ENCODE data around the gene PDE6C. TPM values are rescaled to one million over a fixed set of nuclear protein-coding genes. Genes with fewer than 3 reads are reported as not detected.

Gene PDE6C
- total RNA-seq, 2 experiments from 2014 or later, result 0.03 to 0.13 TPM

DNA sequence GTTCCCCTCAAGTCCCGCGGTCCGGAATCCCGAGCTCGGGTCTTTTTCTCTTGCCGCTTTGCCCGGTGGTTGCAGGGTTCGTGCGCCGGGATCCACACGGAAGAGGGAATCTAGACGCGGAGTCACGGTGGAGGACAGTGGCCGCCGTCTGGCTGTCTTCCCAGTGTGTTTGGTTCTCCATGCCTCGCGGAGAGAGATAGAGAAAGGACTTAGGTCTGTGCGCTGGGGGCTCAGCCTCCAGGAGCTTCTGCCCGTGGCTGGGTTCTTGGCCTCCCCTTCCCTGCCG is 44.3 kb upstream of the PDE6C start:
- POLR2A ChIA-PET, result interaction anchor here (0.5 to 1.0 kb wide), 2 partner anchors 75 to 119 kb away, joined by 3 to 8 read pairs; no protein-coding TSS in a partner anchor
- no peak for DNase-seq (ENCODE audit: low spot score)
- no peak overlapping the region for H3K4me3 ChIP-seq (ENCODE audit: low read depth, low read length, poor library complexity, severe bottlenecking)
- no peaks in the 10 kb centered on the region for H3K36me3 ChIP-seq (ENCODE audit: insufficient read depth, low read length)
- no TSS peak for BruUV-seq (replicated peaks)
- no peaks in the 10 kb centered on the region for H3K79me2 ChIP-seq (ENCODE audit: insufficient read depth, low read depth, low read length)
- no peak overlapping the region for H2AFZ ChIP-seq (ENCODE audit: low read length)
- no peaks in the 10 kb centered on the region for H3K9me3 ChIP-seq (ENCODE audit: low read length)
- H3K27ac ChIP-seq (ENCODE audit: low read depth, low read length, poor library complexity, severe bottlenecking), result no peak overlapping the region
- intact Hi-C loops (cut with micrococcal nuclease; ENCODE audit: unreplicated experiment), result no loop called here
- no peak overlapping the region for H3K4me2 ChIP-seq (ENCODE audit: low read length)
- H4K20me1 ChIP-seq (ENCODE audit: insufficient read depth, low read length), result no peaks in the 10 kb centered on the region
- no peak for TF ChIP-seq EZH2phosphoT487 (IDR thresholded peaks at IDR 0.05; ENCODE audit: borderline replicate concordance, low read depth, low read length)
- TF ChIP-seq, protein P1, sequence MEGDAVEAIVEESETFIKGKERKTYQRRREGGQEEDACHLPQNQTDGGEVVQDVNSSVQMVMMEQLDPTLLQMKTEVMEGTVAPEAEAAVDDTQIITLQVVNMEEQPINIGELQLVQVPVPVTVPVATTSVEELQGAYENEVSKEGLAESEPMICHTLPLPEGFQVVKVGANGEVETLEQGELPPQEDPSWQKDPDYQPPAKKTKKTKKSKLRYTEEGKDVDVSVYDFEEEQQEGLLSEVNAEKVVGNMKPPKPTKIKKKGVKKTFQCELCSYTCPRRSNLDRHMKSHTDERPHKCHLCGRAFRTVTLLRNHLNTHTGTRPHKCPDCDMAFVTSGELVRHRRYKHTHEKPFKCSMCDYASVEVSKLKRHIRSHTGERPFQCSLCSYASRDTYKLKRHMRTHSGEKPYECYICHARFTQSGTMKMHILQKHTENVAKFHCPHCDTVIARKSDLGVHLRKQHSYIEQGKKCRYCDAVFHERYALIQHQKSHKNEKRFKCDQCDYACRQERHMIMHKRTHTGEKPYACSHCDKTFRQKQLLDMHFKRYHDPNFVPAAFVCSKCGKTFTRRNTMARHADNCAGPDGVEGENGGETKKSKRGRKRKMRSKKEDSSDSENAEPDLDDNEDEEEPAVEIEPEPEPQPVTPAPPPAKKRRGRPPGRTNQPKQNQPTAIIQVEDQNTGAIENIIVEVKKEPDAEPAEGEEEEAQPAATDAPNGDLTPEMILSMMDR (conservative IDR thresholded peaks at IDR 0.05; ENCODE audit: low read length), result no peak
- H3K4me1 ChIP-seq (ENCODE audit: insufficient read depth, low read length, poor library complexity, severe bottlenecking), result peaks cover 2% of the 10 kb centered on the region
- CTCF ChIA-PET (ENCODE audit: unreplicated experiment), result no interaction called here
- H3K9me2 ChIP-seq (ENCODE audit: insufficient read depth, low read length), result no peaks in the 10 kb centered on the region

DNA sequence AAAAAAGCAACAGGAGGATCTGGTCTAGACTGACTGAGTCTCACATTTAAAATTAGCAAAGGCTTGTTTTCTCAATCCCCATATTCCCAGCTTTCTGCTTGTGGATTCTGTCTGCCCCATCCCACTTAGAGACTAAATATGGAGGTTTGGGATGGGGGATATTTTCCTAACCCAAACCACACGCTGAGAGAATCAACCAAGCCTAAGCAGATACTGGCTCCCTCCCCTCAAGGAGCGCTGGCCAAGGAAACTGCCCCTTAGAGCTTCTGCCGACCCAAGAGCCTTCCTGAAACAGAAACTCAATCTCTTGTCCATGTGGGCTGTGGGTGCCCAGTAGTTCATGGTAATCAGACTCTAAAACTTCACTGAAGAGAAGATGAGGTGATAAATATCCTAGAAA is 42.0 kb upstream of the PDE6C start:
- no peak for TF ChIP-seq EZH2phosphoT487 (IDR thresholded peaks at IDR 0.05; ENCODE audit: borderline replicate concordance, low read depth, low read length)
- TF ChIP-seq, protein P1 (conservative IDR thresholded peaks at IDR 0.05; ENCODE audit: low read length), result no peak
- Histone ChIP-seq H3K36me3 (ENCODE audit: insufficient read depth, low read length) (no peaks in the 10 kb centered on the region), H3K9me3 (ENCODE audit: low read length) (no peaks in the 10 kb centered on the region), H3K79me2 (ENCODE audit: insufficient read depth, low read depth, low read length) (no peaks in the 10 kb centered on the region), H2AFZ (ENCODE audit: low read length) (no peak overlapping the region), H3K4me1 (ENCODE audit: insufficient read depth, low read length, poor library complexity, severe bottlenecking) (peaks cover 9% of the 10 kb centered on the region), H3K4me2 (ENCODE audit: low read length) (no peak overlapping the region), H3K4me3 (ENCODE audit: low read depth, low read length, poor library complexity, severe bottlenecking) (no peak overlapping the region), H4K20me1 (ENCODE audit: insufficient read depth, low read length) (no peaks in the 10 kb centered on the region), H3K27ac (ENCODE audit: low read depth, low read length, poor library complexity, severe bottlenecking) (no peak overlapping the region), H3K9me2 (ENCODE audit: insufficient read depth, low read length) (no peaks in the 10 kb centered on the region)
- POLR2A ChIA-PET, result interaction anchor here (0.6 kb wide), 1 partner anchor 63 kb away, joined by 3 read pairs; no protein-coding TSS in a partner anchor
- no TSS peak for BruUV-seq (replicated peaks)
- CTCF ChIA-PET (ENCODE audit: unreplicated experiment), result no interaction called here
- intact Hi-C loops (cut with micrococcal nuclease; ENCODE audit: unreplicated experiment), result no loop called here
- no peak for DNase-seq (ENCODE audit: low spot score)

DNA sequence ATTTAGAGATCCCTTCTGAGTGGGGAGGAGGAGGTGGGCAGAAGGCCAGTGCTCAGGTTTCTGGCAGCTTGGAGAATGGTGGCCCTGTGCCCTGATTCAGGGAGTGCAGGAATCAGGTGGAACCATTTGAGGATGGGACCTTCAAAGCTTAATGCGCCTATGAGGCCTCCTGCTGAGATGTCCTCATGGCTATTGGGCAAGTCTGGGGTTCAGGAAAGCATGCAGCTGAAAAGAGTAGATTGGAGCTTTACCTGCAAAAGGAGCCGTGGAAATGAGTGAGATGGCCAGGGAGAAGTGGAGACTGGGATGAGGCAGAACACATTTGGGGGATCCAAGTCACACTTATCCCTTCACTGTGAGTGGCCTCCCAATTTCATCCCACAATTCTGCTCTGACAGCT is 39.7 kb upstream of the PDE6C start:
- no peaks in the 10 kb centered on the region for H3K36me3 ChIP-seq (ENCODE audit: insufficient read depth, low read length)
- TF ChIP-seq, protein P1 (conservative IDR thresholded peaks at IDR 0.05; ENCODE audit: low read length), result no peak
- TF ChIP-seq EZH2phosphoT487 (IDR thresholded peaks at IDR 0.05; ENCODE audit: borderline replicate concordance, low read depth, low read length), result no peak
- no peaks in the 10 kb centered on the region for H4K20me1 ChIP-seq (ENCODE audit: insufficient read depth, low read length)
- no peak overlapping the region for H3K27ac ChIP-seq (ENCODE audit: low read depth, low read length, poor library complexity, severe bottlenecking)
- H3K4me1 ChIP-seq (ENCODE audit: insufficient read depth, low read length, poor library complexity, severe bottlenecking), result peaks cover 9% of the 10 kb centered on the region
- no peaks in the 10 kb centered on the region for H3K9me2 ChIP-seq (ENCODE audit: insufficient read depth, low read length)
- no peaks in the 10 kb centered on the region for H3K79me2 ChIP-seq (ENCODE audit: insufficient read depth, low read depth, low read length)
- H2AFZ ChIP-seq (ENCODE audit: low read length), result no peak overlapping the region
- H3K9me3 ChIP-seq (ENCODE audit: low read length), result no peaks in the 10 kb centered on the region
- POLR2A ChIA-PET, result no interaction called here
- no peak overlapping the region for H3K4me3 ChIP-seq (ENCODE audit: low read depth, low read length, poor library complexity, severe bottlenecking)
- H3K4me2 ChIP-seq (ENCODE audit: low read length), result no peak overlapping the region
- BruUV-seq (replicated peaks), result no TSS peak
- intact Hi-C loops (cut with micrococcal nuclease; ENCODE audit: unreplicated experiment), result no loop called here
- CTCF ChIA-PET (ENCODE audit: unreplicated experiment), result no interaction called here
- DNase-seq (ENCODE audit: low spot score), result no peak
